ENCODE data around the gene SVOPL.
"Not testable (repeated sequence)": the region's sequence is repeated elsewhere in the genome, so short reads cannot be mapped to it uniquely, and the experiment has no call there.

SVOPL gene

DNA sequence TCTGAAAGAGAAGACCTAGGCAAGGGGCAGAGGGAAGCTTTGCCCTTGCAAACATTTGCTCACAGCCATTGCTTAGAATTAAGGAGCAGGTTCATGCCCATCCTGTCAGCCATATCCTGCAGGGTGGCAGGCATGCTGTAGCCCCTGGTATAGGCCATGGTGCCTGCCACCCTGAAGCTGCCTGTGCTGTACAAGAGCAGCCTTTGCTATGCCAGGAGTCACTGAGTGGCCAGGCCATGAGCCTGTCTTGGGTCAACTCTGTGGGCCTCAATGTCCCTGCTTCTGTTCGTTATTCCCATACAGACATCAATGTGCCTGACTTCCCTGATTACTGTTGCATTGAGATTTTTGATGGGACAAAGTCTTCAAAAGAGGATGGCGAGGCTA, 368 bp upstream of the SVOPL start:
- in situ Hi-C loops (cut with MboI; ENCODE audit: low sequenced_read_pairs): no loop called here

DNA sequence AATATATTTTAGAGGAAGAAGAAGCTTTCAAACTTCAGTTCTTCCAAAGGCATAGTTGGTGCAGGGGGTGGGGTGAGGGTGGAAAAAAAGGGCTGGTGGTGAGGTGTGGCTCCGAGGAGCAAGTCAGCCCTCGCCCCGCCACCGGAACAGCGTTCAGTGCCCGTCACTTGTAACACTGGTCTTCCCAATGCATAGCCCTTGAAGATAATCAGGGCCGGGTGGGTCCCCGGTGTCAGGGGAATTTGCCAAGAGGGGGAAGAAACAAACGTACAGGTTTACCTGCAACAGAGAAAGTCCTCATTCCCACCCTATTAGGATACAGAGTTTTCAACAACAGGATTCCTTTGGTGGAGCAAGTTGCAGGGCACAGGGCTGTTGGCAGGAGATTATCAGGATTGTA, 1.5 kb downstream of the SVOPL start:
- in situ Hi-C loops (cut with MboI; ENCODE audit: low sequenced_read_pairs): no loop called here

DNA sequence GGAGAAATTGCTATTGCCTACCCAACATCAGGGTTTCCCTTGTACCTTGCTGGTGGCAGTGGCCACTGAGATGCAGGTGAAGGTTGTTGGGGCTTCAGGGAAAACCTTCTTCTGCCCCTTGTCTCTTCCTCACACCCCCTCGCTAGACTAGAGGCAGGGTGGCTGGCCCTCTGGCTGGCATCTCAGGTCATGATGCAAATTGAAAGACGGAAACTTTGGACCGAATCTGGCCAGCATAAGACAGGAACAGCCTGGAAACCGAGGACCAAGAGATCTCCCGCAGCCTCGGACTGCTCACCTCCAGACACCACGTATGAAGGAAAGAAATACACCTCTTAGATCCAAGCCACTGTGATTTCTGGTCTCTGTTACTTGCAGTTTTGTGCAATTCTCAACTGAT, 2.9 kb downstream of the SVOPL start:
- in situ Hi-C loops (cut with MboI; ENCODE audit: low sequenced_read_pairs): no loop called here

DNA sequence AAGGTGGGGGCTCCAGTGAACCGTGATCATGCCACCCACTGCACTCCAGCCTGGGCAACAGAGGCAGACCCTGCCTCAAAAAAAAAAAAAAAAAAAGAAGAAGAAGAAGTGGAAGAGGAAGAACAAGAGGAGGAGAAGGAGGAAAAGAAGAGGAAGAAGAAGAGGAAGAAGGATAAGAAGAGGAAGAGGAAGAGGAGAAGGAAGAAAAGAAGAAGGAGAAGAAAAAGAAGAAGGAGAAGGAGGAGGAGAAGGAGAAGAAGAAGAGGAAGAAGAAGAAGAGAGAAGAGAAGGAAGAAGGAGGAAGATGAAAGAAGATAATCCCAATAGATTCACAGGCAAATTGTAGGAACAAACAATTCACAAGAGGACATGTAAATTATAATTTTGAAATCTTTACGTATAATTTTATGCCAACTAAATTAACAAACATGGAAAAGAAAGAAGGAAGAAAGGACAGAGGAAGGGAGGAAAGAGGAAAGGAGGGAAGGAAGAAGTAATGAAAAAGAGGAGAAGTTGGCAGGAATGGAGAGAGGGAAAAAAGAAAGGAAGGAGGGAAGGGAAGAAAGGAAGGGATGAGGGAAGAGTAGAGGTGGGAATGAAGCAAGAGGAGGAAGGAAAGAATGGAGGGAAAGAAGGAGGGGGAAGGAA, 3.5 kb downstream of the SVOPL start:
- in situ Hi-C loops (cut with MboI; ENCODE audit: low sequenced_read_pairs): no loop called here

DNA sequence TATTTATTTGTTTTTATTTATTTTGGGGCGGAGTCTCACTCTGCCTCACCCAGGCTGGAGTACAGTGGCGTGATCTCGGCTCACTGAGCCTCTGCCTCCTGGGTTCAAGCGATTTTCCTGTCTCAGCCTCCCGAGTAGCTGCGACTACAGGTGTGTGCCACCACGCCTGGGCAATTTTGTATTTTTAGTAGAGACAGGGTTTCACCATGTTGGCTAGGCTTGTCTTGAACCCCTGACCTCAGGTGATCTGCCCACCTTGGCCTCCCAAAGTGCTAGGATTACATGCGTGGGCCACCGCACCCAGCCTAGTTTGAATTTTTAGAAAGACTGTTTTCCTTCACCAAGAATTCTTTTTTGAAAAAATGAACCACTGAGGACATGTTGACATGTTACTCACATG, 5.4 kb downstream of the SVOPL start:
- in situ Hi-C loops (cut with MboI; ENCODE audit: low sequenced_read_pairs): not testable (repeated sequence)

DNA sequence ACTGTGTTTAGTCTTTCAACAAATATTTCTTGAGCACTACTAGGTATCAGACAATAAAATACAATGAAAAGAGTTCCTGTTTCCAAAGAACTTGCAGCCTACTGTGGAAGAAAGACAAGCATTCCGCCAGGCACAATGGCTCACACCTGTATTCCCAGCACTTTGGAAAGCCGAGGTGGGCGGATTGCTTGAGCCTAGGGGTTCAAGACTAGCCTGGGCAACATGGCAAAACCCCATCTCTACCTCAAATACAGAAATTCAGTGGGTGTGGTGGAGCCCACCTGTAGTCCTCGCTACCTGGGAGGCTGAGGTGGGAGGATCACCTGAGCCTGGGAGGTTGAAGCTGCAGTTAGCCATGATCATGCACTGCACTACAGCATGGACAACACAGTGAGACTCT, 6.1 kb downstream of the SVOPL start:
- in situ Hi-C loops (cut with MboI; ENCODE audit: low sequenced_read_pairs): no loop called here

DNA sequence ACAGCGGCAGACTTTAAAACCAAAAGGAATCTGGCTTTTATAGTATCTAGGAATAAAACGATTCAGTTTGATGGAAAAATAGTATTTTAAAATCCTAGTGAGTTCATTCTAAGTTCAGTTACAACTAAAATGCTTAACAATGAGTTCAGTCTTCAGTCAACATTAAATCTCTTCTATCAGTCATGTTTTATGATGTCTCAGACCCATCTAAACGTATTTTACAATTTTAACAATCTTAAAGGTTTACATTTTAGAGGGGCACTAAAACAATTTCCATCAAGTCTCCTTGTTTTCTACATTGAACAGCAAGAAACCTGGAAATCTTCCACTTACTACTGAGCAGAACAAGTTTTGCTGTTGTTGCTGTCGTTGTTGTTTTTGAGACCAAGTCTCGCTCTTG, 10.0 kb downstream of the SVOPL start:
- in situ Hi-C loops (cut with MboI; ENCODE audit: low sequenced_read_pairs): no loop called here

DNA sequence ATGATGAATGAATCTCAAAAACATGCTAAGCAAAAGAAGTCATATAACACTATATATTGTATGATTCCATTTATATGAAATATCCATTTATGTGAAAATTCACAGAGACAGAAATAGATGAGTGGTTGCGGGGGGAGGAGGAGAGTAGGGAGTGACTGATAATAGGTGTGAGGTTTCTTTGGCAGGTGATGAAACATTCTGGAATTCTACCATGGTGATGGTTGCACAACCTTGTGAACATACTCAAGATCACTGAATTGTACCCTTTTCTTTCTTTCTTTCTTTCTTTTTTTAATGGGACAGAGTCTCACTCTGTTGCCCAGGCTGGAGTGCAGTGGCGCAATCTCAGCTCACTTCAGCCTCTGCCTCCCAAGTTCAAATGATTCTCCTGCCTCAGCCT, 10.7 kb downstream of the SVOPL start:
- in situ Hi-C loops (cut with MboI; ENCODE audit: low sequenced_read_pairs): no loop called here

DNA sequence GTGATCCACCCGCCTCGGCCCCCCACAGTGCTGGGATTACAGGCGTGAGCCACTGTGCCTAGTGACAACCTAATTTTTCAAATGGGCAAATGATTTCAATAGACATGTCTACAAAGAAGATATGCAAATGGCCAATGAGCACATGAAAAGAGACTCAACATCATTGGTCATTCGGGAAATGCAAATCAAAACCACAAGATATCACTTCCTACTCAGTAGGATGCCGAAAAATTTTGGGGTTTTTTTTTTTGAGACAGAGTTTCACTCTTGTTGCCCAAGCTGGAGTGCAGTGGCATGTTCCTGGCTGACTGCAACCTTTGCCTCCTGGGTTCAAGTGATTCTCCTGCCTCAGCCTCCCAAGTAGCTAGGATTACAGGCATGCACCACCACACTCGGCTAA, 13.1 kb downstream of the SVOPL start:
- in situ Hi-C loops (cut with MboI; ENCODE audit: low sequenced_read_pairs): not testable (repeated sequence)

DNA sequence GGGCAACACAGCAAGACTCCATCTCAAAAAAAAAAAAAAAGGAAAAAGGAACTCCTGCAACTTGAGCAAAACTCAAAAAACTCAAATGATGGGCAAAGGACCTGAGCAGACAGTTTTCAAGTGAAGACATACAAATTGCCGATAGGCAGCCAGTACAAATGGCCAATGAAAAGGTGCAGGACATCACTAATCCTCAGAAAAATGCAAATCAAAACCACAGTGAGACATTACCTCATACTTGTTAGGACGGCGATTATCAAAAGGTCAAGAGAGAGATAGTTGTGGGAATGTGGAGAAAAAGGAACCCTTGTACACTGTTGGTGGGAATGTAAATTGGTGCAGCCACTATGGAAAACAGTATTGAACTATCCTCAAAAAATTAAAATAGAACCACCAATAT, 16.8 kb downstream of the SVOPL start:
- in situ Hi-C loops (cut with MboI; ENCODE audit: low sequenced_read_pairs): no loop called here

DNA sequence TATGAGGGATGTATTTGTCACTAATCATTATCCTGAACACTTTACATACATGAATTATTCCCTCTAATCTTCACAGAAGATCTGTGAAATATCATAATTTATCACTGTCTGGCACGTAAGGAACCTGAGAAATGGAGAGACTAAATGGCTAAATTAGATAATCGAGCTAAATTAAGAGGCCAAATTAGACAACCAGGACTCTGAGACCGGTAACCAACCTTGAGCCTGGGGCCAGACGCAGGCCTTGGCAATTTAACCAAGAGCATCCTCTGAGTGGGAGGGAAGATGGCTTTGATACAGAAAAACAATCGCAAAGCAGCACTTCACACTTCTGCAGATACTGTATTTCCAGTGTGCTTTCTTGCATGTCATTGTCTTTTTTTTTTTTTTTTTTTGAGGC, 21.4 kb downstream of the SVOPL start:
- in situ Hi-C loops (cut with MboI; ENCODE audit: low sequenced_read_pairs): no loop called here

DNA sequence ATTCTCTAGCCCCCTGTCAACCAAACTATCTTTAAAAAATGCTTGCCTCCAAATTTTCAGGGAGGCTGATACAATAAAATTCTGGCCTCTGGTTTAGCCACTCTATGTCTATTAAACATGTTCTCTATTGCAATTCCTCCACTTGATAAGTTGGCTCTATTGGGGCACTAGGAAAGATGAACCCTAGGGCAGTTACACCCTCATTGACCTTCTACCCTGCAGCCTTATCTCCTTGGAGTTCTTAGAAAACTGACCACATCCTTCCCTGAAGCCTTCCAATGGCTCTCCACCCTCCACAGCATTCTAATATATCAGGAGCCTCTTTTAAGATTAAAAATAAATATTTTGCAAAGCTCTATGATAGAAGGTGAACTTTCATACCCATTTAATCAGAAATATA, 30.6 kb downstream of the SVOPL start:
- in situ Hi-C loops (cut with MboI; ENCODE audit: low sequenced_read_pairs): no loop called here

DNA sequence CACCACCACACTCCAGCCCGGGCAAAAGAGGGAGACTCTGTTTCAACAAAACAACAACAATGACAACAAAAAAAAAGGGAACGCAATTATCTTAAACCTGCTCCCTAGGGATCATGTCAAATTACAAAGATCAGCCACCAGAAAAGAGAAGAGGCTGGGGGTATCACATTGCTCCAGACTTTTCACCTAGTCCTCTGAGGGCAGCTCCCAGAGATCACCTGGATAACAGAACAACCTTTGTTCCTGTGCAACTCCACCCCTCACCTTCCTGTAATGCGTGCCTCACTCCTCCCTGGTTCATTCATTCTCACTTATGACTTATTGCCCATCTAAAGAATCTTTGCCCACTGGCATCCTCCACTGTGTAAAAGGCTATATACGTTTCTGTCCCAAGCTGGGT, 31.8 kb downstream of the SVOPL start:
- in situ Hi-C loops (cut with MboI; ENCODE audit: low sequenced_read_pairs): no loop called here

DNA sequence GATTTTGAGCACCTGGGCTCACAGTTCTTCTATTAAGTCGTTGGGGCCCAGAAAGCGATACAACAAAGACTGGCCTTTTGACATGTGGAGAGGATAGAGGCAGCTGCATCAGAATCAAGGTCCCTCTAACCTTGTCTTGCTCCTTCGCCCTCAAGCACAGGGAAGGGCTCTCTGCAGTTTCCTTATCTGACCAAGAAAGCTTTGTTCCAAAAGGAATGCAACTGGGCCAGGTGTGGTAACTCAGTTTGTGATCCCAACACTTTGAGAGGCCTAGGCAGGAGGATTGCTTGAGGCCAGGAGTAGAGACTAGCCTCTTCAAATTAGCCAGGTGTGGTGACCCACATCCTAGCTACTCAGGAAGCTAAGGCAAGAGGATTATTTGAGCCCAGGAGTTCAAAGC, 32.2 kb downstream of the SVOPL start:
- in situ Hi-C loops (cut with MboI; ENCODE audit: low sequenced_read_pairs): no loop called here

DNA sequence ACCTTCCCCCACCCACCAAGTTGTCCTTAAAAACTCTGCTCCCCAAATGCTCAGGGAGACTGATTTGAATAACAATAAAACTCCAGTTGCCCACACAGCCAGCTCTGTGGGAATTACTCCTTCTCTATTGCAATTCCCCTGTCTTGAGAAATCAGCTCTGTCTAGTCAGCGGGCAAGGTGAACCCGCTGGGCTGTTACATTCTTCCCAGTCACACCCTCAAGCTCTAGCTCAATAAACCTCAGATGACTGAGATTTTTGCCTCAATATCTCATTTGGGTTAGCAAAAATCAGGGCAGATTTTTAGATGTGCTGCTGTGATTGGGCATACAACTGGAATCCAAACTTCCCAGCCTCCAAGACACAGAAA, 32.9 kb downstream of the SVOPL start:
- in situ Hi-C loops (cut with MboI; ENCODE audit: low sequenced_read_pairs): no loop called here

DNA sequence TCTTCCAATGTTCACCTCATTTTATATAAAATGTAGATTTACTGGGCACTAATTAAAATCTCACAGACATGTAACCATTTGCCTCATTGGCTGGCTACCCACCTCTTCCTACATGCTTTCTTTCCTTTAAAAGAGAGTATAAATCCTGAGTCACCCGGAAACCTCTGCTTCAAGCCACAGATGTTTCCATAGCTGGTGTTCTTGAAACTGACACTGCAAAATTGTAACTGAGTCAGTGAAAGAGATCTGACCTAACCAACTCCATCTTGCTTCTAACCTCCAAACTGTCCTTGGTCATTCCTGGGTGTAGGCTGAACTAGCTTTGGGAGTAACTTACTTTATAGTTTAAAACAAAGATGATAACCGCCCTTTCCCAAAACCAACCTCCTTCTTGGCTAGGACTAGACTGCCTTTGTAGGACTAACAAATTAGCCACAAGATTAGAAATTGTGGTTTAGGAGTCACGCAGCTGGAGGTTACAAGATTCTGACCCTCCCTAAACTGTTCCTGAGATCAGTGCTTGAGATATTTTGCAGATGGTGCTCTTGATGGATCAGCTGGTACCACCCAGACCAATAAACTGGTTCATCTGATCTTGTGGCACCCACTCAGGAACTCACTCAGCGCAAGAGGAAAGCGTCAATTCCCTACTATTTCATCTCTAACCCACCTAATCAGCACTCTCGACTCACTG, 33.5 kb downstream of the SVOPL start:
- in situ Hi-C loops (cut with MboI; ENCODE audit: low sequenced_read_pairs): no loop called here

DNA sequence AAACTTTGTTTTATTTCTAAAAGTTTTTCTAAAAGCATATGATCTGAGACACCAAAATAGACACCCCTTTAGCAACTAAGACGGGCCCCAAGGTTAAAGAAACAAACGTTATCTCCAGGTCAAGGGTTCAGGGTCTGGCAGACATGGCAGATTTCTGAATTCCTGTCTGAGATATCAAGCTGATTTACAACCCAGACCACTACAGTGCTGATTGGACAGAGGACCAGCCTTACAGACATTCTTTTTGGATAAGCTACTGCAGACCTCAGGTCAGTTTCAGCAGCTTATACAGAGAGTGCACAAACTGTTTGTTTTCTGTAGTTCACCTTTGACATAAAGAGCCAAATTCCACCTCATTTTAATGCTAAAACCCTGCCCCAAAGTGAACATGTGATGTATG, 34.8 kb downstream of the SVOPL start:
- in situ Hi-C loops (cut with MboI; ENCODE audit: low sequenced_read_pairs): no loop called here

DNA sequence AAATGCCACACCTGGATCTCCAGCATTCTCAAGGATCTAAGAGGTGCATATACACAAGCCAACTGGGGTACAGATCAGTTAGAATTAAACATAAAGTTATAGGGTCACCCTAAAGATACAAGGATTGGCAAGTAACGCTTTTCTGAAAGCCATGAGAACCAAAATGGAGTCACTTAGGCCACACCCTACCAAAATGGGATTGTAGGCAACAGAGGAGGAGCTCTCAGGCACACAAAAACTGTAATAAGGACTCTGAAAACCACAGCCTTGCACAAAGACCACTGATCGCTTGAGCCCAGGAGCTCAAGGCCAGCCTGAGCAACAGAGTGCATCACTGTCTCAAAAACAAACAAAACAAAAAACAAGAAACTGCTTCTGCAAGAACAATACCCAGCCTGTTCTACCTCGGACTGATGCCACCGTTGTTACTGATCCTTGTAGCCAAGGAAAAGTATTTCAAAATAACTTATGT, 35.5 kb downstream of the SVOPL start:
- in situ Hi-C loops (cut with MboI; ENCODE audit: low sequenced_read_pairs): no loop called here

DNA sequence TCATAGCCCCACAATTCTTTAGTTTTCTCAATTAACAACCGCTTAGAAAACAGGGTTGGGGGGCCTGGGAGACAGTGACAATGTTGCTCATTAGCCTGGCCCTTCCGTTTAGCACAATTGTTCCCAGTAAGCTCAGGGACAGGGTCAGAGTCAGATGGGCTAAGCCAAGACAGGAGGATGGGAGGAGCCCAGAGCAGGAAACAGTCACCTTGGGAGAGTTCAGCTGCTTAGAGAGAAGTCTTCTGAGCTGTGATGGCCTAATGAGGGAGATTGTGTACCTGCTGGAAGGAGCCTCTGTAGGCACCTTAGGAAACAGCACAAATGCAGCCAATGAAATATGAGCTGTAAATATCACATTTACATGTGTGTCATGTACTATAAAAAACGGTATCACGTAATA, 35.9 kb downstream of the SVOPL start:
- in situ Hi-C loops (cut with MboI; ENCODE audit: low sequenced_read_pairs): no loop called here

DNA sequence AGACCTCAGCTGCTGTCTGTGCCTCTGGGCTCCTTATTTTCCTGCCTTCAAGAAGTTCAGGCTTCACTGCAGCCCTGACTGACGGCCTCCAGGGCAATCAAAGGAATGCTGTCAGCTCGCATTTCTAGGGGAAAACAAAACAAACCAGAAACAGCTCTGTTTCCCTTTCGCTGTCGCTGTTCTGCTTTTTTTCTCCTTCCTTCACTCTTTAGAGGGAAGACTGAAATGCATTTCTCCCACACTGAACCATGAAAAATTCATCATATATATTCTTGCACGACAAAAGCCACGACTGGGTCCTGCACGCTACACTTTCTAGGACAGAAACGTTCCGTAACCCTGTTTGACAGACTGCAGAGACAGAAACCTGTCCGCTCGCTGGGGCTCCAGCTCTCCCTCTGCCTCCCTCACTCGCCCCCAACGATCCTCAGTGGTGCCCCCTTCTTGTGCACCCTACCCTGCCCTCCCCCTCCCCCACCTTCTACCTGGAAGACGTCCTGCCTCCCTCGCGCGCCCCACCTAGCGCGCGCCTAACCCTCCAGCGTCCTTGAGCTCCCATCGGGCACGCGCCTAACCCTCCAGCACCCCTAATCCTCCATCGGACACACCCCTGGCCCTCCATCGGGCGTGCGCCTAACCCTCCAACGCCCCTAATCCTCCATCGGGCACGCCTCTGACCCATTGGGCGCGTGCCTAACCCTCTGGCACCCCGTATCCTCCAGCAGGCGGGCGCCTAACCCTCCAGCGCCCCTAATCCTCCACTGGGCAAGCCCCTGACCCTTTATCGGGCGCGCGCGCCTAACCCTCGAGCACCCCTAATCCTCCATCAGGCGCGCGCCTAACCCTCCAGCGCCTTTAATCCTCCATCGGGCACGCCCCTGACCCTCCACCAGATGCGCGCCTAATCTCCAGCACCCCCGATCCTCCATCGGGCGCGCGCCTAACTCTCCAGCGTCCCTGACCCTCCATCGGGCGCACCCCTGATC, 37.1 kb downstream of the SVOPL start:
- in situ Hi-C loops (cut with MboI; ENCODE audit: low sequenced_read_pairs): no loop called here

DNA sequence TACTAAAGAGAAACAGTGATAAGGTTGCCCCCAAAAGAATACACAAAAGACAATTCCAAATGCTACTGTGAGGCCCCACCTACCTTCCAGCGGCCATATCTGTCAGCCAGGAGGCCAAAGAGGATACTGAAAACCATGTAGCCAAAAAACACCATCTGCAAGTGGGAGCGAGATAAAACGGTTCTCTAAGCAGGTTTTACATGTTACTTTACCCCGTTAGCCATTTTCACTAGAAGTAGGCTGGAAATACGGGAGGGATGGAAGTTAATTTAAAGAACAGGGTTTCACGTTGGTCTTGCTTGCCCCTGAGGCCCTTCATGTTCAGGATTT, 38.2 kb downstream of the SVOPL start:
- in situ Hi-C loops (cut with MboI; ENCODE audit: low sequenced_read_pairs): no loop called here

Measured in hTERT RPE-1 (cell line).